ENCODE results near the gene NFKBIE.

GRCh38 chr6:44221961-44222335 lies 43.4 kb downstream of the NFKBIE start:
- no peak for TF ChIP-seq CTCF (IDR thresholded peaks at IDR 0.05)
- no peak for TF ChIP-seq POLR2A (IDR thresholded peaks at IDR 0.05)
